ENCODE data around the gene TRIM9.

- no peak for TF ChIP-seq EZH2phosphoT487 (IDR thresholded peaks at IDR 0.05; ENCODE audit: borderline replicate concordance)
- no peak for TF ChIP-seq CTCF (conservative IDR thresholded peaks at IDR 0.05; ENCODE audit: low read length)
These were observed 86.5 kb downstream of the TRIM9 start for GRCh38 chr14:51008446-51008845.
